Endothelial cell of umbilical vein (primary cell): ENCODE results near the gene LBR. TPM values are rescaled to one million over a fixed set of nuclear protein-coding genes. Genes with fewer than 3 reads are reported as not detected.
A peak's percentile ranks its signal among the peaks of the same experiment; 100 is the strongest.

Experiments used
- BruUV-seq: library from RNA; stranded (reverse); fragments of 400-500 nt; replicated peaks from 2 replicates; lab custom pipeline; 2021; lab: Mats Ljungman, UMichigan
- CTCF ChIA-PET: fragments of 300-600, 350-600 bp; sonication (Branson Sonifier 250); formaldehyde crosslinking; loops from one replicate; lab custom pipeline; 2021; ENCODE audit warnings: antibody characterized with exemption, inconsistent platforms; lab: Charles Lee
- POLR2A ChIA-PET: fragments of 300-600, 350-600 bp; sonication (Branson Sonifier 250); formaldehyde crosslinking; loops from one replicate; lab custom pipeline; 2021; ENCODE audit warnings: antibody characterized with exemption, inconsistent platforms; lab: Charles Lee
- DNase-seq: peaks from one replicate; pipeline ENCODE4 v3.0.0-alpha.2; 2011; ENCODE audit warnings: low read depth, low spot score
- FAIRE-seq: peaks from 2 replicates; lab custom pipeline; 2011; peaks lifted over from hg19 to GRCh38; lab: Jason Lieb, UNC
- H2AFZ ChIP-seq: 2 replicates; pipeline ENCODE4 v1.6.0; 2012; ENCODE audit warnings: low read depth, low read length, control low read depth, inconsistent platforms
- H3K27ac ChIP-seq: 2 replicates; pipeline ENCODE4 v1.5.1; 2011; ENCODE audit warnings: low read depth, mild to moderate bottlenecking, control low read depth, low read length, moderate library complexity; ENCODE audit not compliant: insufficient read depth
- H3K27me3 ChIP-seq, 2 experiments: 2 replicates each; pipeline versions ENCODE4 v1.6.0 to v1.6.1; 2011; ENCODE audit warnings: low read length in 2 of 2, mixed read lengths in 1 of 2; ENCODE audit not compliant: control insufficient read depth in 2 of 2, insufficient read depth in 2 of 2
- H3K36me3 ChIP-seq, 2 experiments: 2 replicates in 1 of 2; 3 replicates in 1 of 2; pipeline ENCODE4 v1.5.1; 2011; ENCODE audit warnings: low read length in 2 of 2, mild to moderate bottlenecking in 1 of 2, moderate library complexity in 1 of 2; ENCODE audit not compliant: control insufficient read depth in 2 of 2, insufficient read depth in 2 of 2; ENCODE audit errors: extremely low read depth in 1 of 2
- H3K4me1 ChIP-seq: 3 replicates; pipeline ENCODE4 v1.5.1; 2011; ENCODE audit warnings: mild to moderate bottlenecking, low read length; ENCODE audit not compliant: control insufficient read depth, insufficient read depth; ENCODE audit errors: extremely low read depth
- H3K4me2 ChIP-seq: 2 replicates; pipeline ENCODE4 v1.6.1; 2011; ENCODE audit warnings: low read length, control low read depth, mixed read lengths; ENCODE audit not compliant: insufficient read depth
- H3K4me3 ChIP-seq, 3 experiments: fragments of 200-600 bp in 1 of 3; sonication (generic), shearing (Covaris generic) in 1 of 3; replicated peaks in 1 of 3; 2 replicates each; pipeline ENCODE4 v1.5.1; 2011 to 2016; ENCODE audit warnings: control low read depth in 3 of 3, low read length in 3 of 3, mild to moderate bottlenecking in 2 of 3, inconsistent platforms in 1 of 3, low read depth in 1 of 3, moderate library complexity in 1 of 3; ENCODE audit not compliant: insufficient read depth in 1 of 3
- H3K79me2 ChIP-seq: 2 replicates; pipeline ENCODE4 v1.6.0; 2012; ENCODE audit warnings: low read length, inconsistent platforms; ENCODE audit not compliant: control insufficient read depth, insufficient read depth
- H3K9ac ChIP-seq: replicated peaks from 2 replicates; pipeline ENCODE3; 2011; ENCODE audit warnings: low read length, control low read depth; ENCODE audit not compliant: insufficient read depth; ENCODE audit errors: extremely low read depth
- H3K9me1 ChIP-seq: replicated peaks from 3 replicates; pipeline ENCODE4 v1.6.0; 2011; ENCODE audit warnings: mild to moderate bottlenecking, low read length; ENCODE audit not compliant: control insufficient read depth, insufficient read depth; ENCODE audit errors: extremely low read depth
- H3K9me3 ChIP-seq: replicated peaks from 2 replicates; pipeline ENCODE4 v1.5.1; 2012; ENCODE audit warnings: low read length, inconsistent platforms; ENCODE audit not compliant: control insufficient read depth, insufficient read depth
- H4K20me1 ChIP-seq: replicated peaks from 2 replicates; pipeline ENCODE3; 2011; ENCODE audit warnings: mild to moderate bottlenecking, low read length; ENCODE audit not compliant: control insufficient read depth, insufficient read depth; ENCODE audit errors: extremely low read depth
- EZH2 ChIP-seq: IDR thresholded peaks from 2 replicates; pipeline ENCODE4 v1.6.1; 2012; ENCODE audit warnings: borderline replicate concordance, low read depth, mild to moderate bottlenecking, moderate library complexity, low read length, inconsistent platforms; ENCODE audit not compliant: severe bottlenecking
- FOS ChIP-seq: IDR thresholded peaks from 2 replicates; pipeline ENCODE4 v1.6.1; 2011; ENCODE audit warnings: mild to moderate bottlenecking, low read length, moderate library complexity, borderline replicate concordance; ENCODE audit not compliant: insufficient read depth
- GATA2 ChIP-seq: IDR thresholded peaks from 2 replicates; pipeline ENCODE4 v1.7.0; 2011; ENCODE audit warnings: low read depth, mild to moderate bottlenecking, moderate library complexity, mixed read lengths, low read length; ENCODE audit not compliant: insufficient read length, insufficient read depth
- JUN ChIP-seq: IDR thresholded peaks from 2 replicates; pipeline ENCODE4 v1.6.1; 2011; ENCODE audit warnings: borderline replicate concordance, low read depth; ENCODE audit not compliant: insufficient read length, insufficient read depth
- MYC ChIP-seq: IDR thresholded peaks from one replicate; pipeline ENCODE4 v1.6.1; 2011; ENCODE audit warnings: mild to moderate bottlenecking, low read depth, low read length
- POLR2A ChIP-seq: IDR thresholded peaks from 2 replicates; pipeline ENCODE4 v1.6.1; 2012; ENCODE audit warnings: low read depth, mild to moderate bottlenecking, control low read depth, low read length
- POLR2AphosphoS5 ChIP-seq: IDR thresholded peaks from 2 replicates; pipeline ENCODE4 v1.6.1; 2012; ENCODE audit warnings: low read depth, mild to moderate bottlenecking, control low read depth, low read length, moderate library complexity; ENCODE audit not compliant: insufficient read depth
- dilution Hi-C: fragments of 300-500 bp; cut with MboI; formaldehyde crosslinking; loops from one replicate; pipeline ENCODE4 v1.15.0; 2019; ENCODE audit warnings: low sequenced_read_pairs; ENCODE audit not compliant: extremely low pct_ligation_motif_present
- intact Hi-C: fragments of 100-400 bp; cut with micrococcal nuclease; formaldehyde crosslinking; loops from one replicate; pipeline ENCODE4 v1.10.0; 2022
- polyA plus RNA-seq, 4 experiments: library from polyadenylated mRNA; depleted of rRNA in 3 of 4; stranded (reverse) in 3 of 4; unstranded in 1 of 4; fragments of >200 nt; gene quantifications; 2 replicates each; pipeline versions ENCODE4 v1.2.1 to v1.2.3, GENCODE V29; 2011 to 2012; ENCODE audit warnings: missing spikeins in 1 of 4
- total RNA-seq: library from RNA; stranded (reverse); gene quantifications from 2 replicates; pipeline ENCODE4 v1.2.3, GENCODE V29; 2021
- TF ChIP-seq, protein P1 (sequence below), 2 donors: IDR thresholded peaks; 1 replicate in 1 of 2; 2 replicates in 1 of 2; pipeline ENCODE4 v1.5.1; 2011; ENCODE audit warnings: low read length in 2 of 2, mild to moderate bottlenecking in 2 of 2, moderate library complexity in 2 of 2, control low read depth in 1 of 2, inconsistent platforms in 1 of 2, low read depth in 1 of 2; ENCODE audit not compliant: insufficient read depth in 1 of 2; ENCODE audit errors: extremely low read depth in 1 of 2

LBR gene
- total and polyA plus RNA-seq, 2 donors (not counting 3 experiments of a cell fraction or from before 2014, with no cell fraction given), result 53.9 to 119 TPM

GRCh38 chr1:225467193-225468020 lies 39.6 kb upstream of the LBR start:
- TSS peak; percentile 80 for BruUV-seq
- peak overlapping the region; percentile 49 for H2AFZ ChIP-seq
- H3K4me3 ChIP-seq, result peak overlapping the region in 2 of 3 experiments; percentile 0 to 2
- H3K27ac ChIP-seq, result peak overlapping the region; percentile 62
- dilution Hi-C loops, result no loop called here
- FAIRE-seq (peak; percentile 95), DNase-seq (peak; percentile 69)
- no peaks in the 10 kb centered on the region for H3K79me2 ChIP-seq
- H4K20me1 ChIP-seq, result no peaks in the 10 kb centered on the region
- peak overlapping the region; percentile 44 for H3K4me2 ChIP-seq
- CTCF ChIA-PET, result interaction anchor here (0.6 to 2.8 kb wide), 9 partner anchors 12 to 310 kb away, joined by 3 to 15 read pairs (median 4); partner anchors contain the start of genes LBR and SRP9
- H3K36me3 ChIP-seq, result no peaks in the 10 kb centered on the region
- H3K9ac ChIP-seq, result peak overlapping the region; percentile 25
- peaks cover 19% of the 10 kb centered on the region for H3K4me1 ChIP-seq
- no peaks in the 10 kb centered on the region for H3K27me3 ChIP-seq
- POLR2A ChIA-PET, result interaction anchor here (1.4 kb wide), 1 partner anchor 23 kb away, joined by 7 read pairs; no protein-coding TSS in a partner anchor
- TF ChIP-seq POLR2AphosphoS5 (peak; percentile 76), GATA2 (no peak), JUN (no peak), EZH2 (no peak), MYC (no peak), FOS (peak; percentile 49), POLR2A (peak; percentile 78)
- TF ChIP-seq, protein P1, sequence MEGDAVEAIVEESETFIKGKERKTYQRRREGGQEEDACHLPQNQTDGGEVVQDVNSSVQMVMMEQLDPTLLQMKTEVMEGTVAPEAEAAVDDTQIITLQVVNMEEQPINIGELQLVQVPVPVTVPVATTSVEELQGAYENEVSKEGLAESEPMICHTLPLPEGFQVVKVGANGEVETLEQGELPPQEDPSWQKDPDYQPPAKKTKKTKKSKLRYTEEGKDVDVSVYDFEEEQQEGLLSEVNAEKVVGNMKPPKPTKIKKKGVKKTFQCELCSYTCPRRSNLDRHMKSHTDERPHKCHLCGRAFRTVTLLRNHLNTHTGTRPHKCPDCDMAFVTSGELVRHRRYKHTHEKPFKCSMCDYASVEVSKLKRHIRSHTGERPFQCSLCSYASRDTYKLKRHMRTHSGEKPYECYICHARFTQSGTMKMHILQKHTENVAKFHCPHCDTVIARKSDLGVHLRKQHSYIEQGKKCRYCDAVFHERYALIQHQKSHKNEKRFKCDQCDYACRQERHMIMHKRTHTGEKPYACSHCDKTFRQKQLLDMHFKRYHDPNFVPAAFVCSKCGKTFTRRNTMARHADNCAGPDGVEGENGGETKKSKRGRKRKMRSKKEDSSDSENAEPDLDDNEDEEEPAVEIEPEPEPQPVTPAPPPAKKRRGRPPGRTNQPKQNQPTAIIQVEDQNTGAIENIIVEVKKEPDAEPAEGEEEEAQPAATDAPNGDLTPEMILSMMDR (IDR thresholded peaks at IDR 0.05; ENCODE audit: extremely low read depth in 1 of 2, insufficient read depth in 1 of 2, low read depth in 1 of 2, low read length in 2 of 2), result no peak
- H3K9me3 ChIP-seq, result no peaks in the 10 kb centered on the region
- intact Hi-C loops, result loop anchor here (1.0 kb wide), 1 partner anchor 22 kb away; no protein-coding TSS in a partner anchor
- H3K9me1 ChIP-seq, result no peaks in the 10 kb centered on the region
